ENCODE data around the gene RUVBL2. TPM values are rescaled to one million over a fixed set of nuclear protein-coding genes. Genes with fewer than 3 reads are reported as not detected.

Gene RUVBL2
- total and polyA plus RNA-seq, 10 donors = 32.0 to 58.4 (median 40.4) TPM

GRCh38 chr19:48968179-48968661 lies 25.5 kb upstream of the RUVBL2 start:
- peaks cover 3 to 71% (median 42%) of the 10 kb centered on the region in 6 donors for H3K36me3 ChIP-seq
- peak overlapping the region; percentile 13 to 98 (median 97) for H3K27ac ChIP-seq
- H3K4me1 ChIP-seq = peaks cover 30 to 73% (median 58%) of the 10 kb centered on the region in 6 donors
- no peaks in the 10 kb centered on the region for H3K9me3 ChIP-seq
- H3K27me3 ChIP-seq (replicated peaks in 1 of 7) = no peaks in the 10 kb centered on the region
- TF ChIP-seq CTCF (IDR thresholded peaks at IDR 0.05 in 8 of 11, conservative IDR thresholded peaks at IDR 0.05 in 3 of 11) (no peak), POLR2AphosphoS5 (IDR thresholded peaks at IDR 0.05) (peak in 1 of 3 donors; percentile 40), POLR2A (IDR thresholded peaks at IDR 0.05) (peak in 2 of 3 donors; percentile 1 to 24)
- WGBS, 5 donors = 64 to 82% (median 75%) methylated on average over 4 of the region's 4 CpGs
- peak overlapping the region in 1 of 8 donors; percentile 99 for H3K4me3 ChIP-seq
- no peak for DNase-seq
- intact Hi-C loops (cut with DNase I; ENCODE audit: low total_unique reads) = loop anchor here (10.0 kb wide), 1 partner anchor 93 kb away; the partner anchor contains the start of gene PPP1R15A

- Histone ChIP-seq H3K4me1 (peaks cover 24 to 67% (median 52%) of the 10 kb centered on the region in 6 donors), H3K27me3 (replicated peaks in 1 of 7) (no peaks in the 10 kb centered on the region), H3K36me3 (peaks cover 3 to 76% (median 45%) of the 10 kb centered on the region in 6 donors), H3K9me3 (no peaks in the 10 kb centered on the region), H3K27ac (peak overlapping the region in 4 of 8 donors; percentile 97 to 98 (median 98)), H3K4me3 (peak overlapping the region in 1 of 8 donors; percentile 99)
- intact Hi-C loops (cut with DNase I; ENCODE audit: low total_unique reads) = loop anchor here (10.0 kb wide), 1 partner anchor 94 kb away; the partner anchor contains the start of gene PPP1R15A
- TF ChIP-seq CTCF (IDR thresholded peaks at IDR 0.05 in 8 of 11, conservative IDR thresholded peaks at IDR 0.05 in 3 of 11) (no peak), POLR2AphosphoS5 (IDR thresholded peaks at IDR 0.05) (peak in 1 of 3 donors; percentile 8)
- DNase-seq = no peak
- WGBS, 5 donors = 91 to 100% (median 92%) methylated on average over 11 to 15 of the region's 15 CpGs
Measured at GRCh38 chr19:48968813-48969218, 24.9 kb upstream of the RUVBL2 start.

GRCh38 chr19:48969276-48970138 lies 24.2 kb upstream of the RUVBL2 start:
- H3K36me3 ChIP-seq = peaks cover 3 to 83% (median 49%) of the 10 kb centered on the region in 6 donors
- peak; percentile 82 for DNase-seq
- no peaks in the 10 kb centered on the region for H3K9me3 ChIP-seq
- no peaks in the 10 kb centered on the region for H3K27me3 ChIP-seq (replicated peaks in 1 of 7)
- H3K4me1 ChIP-seq = peaks cover 18 to 60% (median 46%) of the 10 kb centered on the region in 6 donors
- H3K27ac ChIP-seq = peak overlapping the region in 2 of 8 donors; percentile 97 to 98
- intact Hi-C loops (cut with DNase I; ENCODE audit: low total_unique reads) = loop anchor here (10.0 kb wide), 1 partner anchor 95 kb away; the partner anchor contains the start of gene PPP1R15A
- H3K4me3 ChIP-seq = no peak overlapping the region
- WGBS, 5 donors = 92 to 97% (median 94%) methylated on average over 31 to 45 of the region's 45 CpGs
- TF ChIP-seq CTCF (IDR thresholded peaks at IDR 0.05 in 8 of 11, conservative IDR thresholded peaks at IDR 0.05 in 3 of 11) (no peak), POLR2AphosphoS5 (IDR thresholded peaks at IDR 0.05) (peak; percentile 43 to 63 (median 62))
